Measurements from ENCODE around the gene TSPEAR.

DNA sequence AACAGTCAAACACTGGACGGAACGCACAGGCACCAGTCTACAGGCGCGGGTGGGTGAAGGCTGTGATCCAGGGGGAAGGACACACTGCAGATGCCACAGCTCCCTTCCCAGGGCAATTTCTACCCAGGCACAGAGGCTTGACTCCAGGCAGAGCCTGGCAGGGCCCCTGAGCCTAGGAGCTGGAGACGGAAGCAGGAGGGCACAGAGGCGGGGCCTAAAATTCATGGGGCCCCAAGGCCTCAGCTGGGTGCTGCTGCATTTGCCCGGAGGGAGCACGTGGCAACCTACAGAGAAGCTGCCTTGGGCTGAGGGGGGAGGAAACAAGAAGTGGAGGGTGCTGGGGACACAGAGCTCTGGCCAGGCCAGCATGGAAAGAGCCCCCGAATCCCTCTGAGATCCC is 49.0 kb upstream of the TSPEAR start:
- TF ChIP-seq FOXK1 (CRISPR knock-in tag; IDR thresholded peaks at IDR 0.05) (no peak), CBFB (CRISPR knock-in tag; IDR thresholded peaks at IDR 0.05; ENCODE audit: low read depth) (no peak), GABPB1 (CRISPR knock-in tag; IDR thresholded peaks at IDR 0.05) (no peak), ETV6 (CRISPR knock-in tag; IDR thresholded peaks at IDR 0.05) (no peak), NR3C1 (CRISPR knock-in tag; conservative IDR thresholded peaks at IDR 0.05; ENCODE audit: low read depth) (no peak), PRRX2 (CRISPR knock-in tag; IDR thresholded peaks at IDR 0.05) (no peak), ZNF423 (CRISPR knock-in tag; IDR thresholded peaks at IDR 0.05) (no peak)
- TF ChIP-seq, protein P1, sequence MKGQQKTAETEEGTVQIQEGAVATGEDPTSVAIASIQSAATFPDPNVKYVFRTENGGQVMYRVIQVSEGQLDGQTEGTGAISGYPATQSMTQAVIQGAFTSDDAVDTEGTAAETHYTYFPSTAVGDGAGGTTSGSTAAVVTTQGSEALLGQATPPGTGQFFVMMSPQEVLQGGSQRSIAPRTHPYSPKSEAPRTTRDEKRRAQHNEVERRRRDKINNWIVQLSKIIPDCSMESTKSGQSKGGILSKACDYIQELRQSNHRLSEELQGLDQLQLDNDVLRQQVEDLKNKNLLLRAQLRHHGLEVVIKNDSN (CRISPR knock-in tag; IDR thresholded peaks at IDR 0.05) = no peak
- TF ChIP-seq, protein P2, sequence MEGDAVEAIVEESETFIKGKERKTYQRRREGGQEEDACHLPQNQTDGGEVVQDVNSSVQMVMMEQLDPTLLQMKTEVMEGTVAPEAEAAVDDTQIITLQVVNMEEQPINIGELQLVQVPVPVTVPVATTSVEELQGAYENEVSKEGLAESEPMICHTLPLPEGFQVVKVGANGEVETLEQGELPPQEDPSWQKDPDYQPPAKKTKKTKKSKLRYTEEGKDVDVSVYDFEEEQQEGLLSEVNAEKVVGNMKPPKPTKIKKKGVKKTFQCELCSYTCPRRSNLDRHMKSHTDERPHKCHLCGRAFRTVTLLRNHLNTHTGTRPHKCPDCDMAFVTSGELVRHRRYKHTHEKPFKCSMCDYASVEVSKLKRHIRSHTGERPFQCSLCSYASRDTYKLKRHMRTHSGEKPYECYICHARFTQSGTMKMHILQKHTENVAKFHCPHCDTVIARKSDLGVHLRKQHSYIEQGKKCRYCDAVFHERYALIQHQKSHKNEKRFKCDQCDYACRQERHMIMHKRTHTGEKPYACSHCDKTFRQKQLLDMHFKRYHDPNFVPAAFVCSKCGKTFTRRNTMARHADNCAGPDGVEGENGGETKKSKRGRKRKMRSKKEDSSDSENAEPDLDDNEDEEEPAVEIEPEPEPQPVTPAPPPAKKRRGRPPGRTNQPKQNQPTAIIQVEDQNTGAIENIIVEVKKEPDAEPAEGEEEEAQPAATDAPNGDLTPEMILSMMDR (IDR thresholded peaks at IDR 0.05) = no peak
- TF ChIP-seq, protein P3, sequence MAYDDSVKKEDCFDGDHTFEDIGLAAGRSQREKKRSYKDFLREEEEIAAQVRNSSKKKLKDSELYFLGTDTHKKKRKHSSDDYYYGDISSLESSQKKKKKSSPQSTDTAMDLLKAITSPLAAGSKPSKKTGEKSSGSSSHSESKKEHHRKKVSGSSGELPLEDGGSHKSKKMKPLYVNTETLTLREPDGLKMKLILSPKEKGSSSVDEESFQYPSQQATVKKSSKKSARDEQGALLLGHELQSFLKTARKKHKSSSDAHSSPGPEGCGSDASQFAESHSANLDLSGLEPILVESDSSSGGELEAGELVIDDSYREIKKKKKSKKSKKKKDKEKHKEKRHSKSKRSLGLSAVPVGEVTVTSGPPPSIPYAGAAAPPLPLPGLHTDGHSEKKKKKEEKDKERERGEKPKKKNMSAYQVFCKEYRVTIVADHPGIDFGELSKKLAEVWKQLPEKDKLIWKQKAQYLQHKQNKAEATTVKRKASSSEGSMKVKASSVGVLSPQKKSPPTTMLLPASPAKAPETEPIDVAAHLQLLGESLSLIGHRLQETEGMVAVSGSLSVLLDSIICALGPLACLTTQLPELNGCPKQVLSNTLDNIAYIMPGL (CRISPR knock-in tag; IDR thresholded peaks at IDR 0.05) = no peak
- TF ChIP-seq, protein P4, sequence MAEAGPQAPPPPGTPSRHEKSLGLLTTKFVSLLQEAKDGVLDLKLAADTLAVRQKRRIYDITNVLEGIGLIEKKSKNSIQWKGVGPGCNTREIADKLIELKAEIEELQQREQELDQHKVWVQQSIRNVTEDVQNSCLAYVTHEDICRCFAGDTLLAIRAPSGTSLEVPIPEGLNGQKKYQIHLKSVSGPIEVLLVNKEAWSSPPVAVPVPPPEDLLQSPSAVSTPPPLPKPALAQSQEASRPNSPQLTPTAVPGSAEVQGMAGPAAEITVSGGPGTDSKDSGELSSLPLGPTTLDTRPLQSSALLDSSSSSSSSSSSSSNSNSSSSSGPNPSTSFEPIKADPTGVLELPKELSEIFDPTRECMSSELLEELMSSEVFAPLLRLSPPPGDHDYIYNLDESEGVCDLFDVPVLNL (CRISPR knock-in tag; IDR thresholded peaks at IDR 0.05; ENCODE audit: borderline replicate concordance, low read depth) = no peak
- TF ChIP-seq, protein P5, sequence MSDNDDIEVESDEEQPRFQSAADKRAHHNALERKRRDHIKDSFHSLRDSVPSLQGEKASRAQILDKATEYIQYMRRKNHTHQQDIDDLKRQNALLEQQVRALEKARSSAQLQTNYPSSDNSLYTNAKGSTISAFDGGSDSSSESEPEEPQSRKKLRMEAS (CRISPR knock-in tag; IDR thresholded peaks at IDR 0.05) = no peak
- TF ChIP-seq, protein P6, sequence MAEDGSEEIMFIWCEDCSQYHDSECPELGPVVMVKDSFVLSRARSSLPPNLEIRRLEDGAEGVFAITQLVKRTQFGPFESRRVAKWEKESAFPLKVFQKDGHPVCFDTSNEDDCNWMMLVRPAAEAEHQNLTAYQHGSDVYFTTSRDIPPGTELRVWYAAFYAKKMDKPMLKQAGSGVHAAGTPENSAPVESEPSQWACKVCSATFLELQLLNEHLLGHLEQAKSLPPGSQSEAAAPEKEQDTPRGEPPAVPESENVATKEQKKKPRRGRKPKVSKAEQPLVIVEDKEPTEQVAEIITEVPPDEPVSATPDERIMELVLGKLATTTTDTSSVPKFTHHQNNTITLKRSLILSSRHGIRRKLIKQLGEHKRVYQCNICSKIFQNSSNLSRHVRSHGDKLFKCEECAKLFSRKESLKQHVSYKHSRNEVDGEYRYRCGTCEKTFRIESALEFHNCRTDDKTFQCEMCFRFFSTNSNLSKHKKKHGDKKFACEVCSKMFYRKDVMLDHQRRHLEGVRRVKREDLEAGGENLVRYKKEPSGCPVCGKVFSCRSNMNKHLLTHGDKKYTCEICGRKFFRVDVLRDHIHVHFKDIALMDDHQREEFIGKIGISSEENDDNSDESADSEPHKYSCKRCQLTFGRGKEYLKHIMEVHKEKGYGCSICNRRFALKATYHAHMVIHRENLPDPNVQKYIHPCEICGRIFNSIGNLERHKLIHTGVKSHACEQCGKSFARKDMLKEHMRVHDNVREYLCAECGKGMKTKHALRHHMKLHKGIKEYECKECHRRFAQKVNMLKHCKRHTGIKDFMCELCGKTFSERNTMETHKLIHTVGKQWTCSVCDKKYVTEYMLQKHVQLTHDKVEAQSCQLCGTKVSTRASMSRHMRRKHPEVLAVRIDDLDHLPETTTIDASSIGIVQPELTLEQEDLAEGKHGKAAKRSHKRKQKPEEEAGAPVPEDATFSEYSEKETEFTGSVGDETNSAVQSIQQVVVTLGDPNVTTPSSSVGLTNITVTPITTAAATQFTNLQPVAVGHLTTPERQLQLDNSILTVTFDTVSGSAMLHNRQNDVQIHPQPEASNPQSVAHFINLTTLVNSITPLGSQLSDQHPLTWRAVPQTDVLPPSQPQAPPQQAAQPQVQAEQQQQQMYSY (CRISPR knock-in tag; IDR thresholded peaks at IDR 0.05) = no peak
